ENCODE data around the gene RHOF.
A peak's percentile ranks its signal among the peaks of the same experiment; 100 is the strongest.

RHOF gene

GRCh38 chr12:121826318-121827150 is 33.0 kb upstream of the RHOF start (continued):
- TF ChIP-seq TOX (CRISPR knock-in tag; IDR thresholded peaks at IDR 0.05; ENCODE audit: borderline replicate concordance) (no peak), RARB (CRISPR knock-in tag; IDR thresholded peaks at IDR 0.05) (no peak), ZFP30 (CRISPR knock-in tag; IDR thresholded peaks at IDR 0.05) (no peak), ZNF70 (CRISPR knock-in tag; IDR thresholded peaks at IDR 0.05) (no peak), SNAI2 (CRISPR knock-in tag; IDR thresholded peaks at IDR 0.05) (no peak), ZFP3 (CRISPR knock-in tag; IDR thresholded peaks at IDR 0.05) (no peak)
- TF ChIP-seq, protein P1, sequence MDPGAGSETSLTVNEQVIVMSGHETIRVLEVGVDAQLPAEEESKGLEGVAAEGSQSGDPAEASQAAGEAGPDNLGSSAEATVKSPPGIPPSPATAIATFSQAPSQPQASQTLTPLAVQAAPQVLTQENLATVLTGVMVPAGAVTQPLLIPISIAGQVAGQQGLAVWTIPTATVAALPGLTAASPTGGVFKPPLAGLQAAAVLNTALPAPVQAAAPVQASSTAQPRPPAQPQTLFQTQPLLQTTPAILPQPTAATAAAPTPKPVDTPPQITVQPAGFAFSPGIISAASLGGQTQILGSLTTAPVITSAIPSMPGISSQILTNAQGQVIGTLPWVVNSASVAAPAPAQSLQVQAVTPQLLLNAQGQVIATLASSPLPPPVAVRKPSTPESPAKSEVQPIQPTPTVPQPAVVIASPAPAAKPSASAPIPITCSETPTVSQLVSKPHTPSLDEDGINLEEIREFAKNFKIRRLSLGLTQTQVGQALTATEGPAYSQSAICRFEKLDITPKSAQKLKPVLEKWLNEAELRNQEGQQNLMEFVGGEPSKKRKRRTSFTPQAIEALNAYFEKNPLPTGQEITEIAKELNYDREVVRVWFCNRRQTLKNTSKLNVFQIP (CRISPR knock-in tag; IDR thresholded peaks at IDR 0.05; ENCODE audit: borderline replicate concordance, low read depth) = no peak

- ATAC-seq = no peak
Measured at GRCh38 chr12:121825041-121825523, 31.6 kb upstream of the RHOF start.

DNA sequence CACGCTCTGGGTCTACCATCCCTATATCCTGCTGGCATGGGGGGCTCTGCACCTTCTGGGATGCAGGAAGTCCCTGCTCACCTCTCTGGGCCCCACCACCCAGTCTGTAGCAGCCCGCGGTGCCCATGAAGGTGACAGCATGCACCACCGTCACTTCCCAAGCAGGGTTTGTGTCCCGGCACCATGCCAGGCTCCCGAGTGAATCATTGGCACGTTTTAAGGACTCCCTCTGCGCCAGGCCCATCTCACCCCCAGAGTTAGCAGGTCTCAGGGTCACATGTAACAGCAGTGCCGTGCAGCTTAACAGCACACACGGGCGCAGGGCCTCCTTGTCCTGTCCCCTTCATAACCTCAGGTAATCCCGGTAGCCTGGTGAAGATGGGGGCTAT is 30.2 kb upstream of the RHOF start:
- no peak for ATAC-seq
- TF ChIP-seq SNAI2 (CRISPR knock-in tag; IDR thresholded peaks at IDR 0.05) (no peak), RARB (CRISPR knock-in tag; IDR thresholded peaks at IDR 0.05) (no peak), ZNF565 (CRISPR knock-in tag; conservative IDR thresholded peaks at IDR 0.05; ENCODE audit: low read depth) (no peak), TCF4 (CRISPR knock-in tag; IDR thresholded peaks at IDR 0.05; ENCODE audit: borderline replicate concordance) (no peak), PATZ1 (CRISPR knock-in tag; IDR thresholded peaks at IDR 0.05; ENCODE audit: borderline replicate concordance) (no peak)

More at GRCh38 chr12:121825041-121825523, 31.6 kb upstream of the RHOF start:
- TF ChIP-seq TOX (CRISPR knock-in tag; IDR thresholded peaks at IDR 0.05; ENCODE audit: borderline replicate concordance) (no peak), ZFP3 (CRISPR knock-in tag; IDR thresholded peaks at IDR 0.05) (no peak), ZNF565 (CRISPR knock-in tag; conservative IDR thresholded peaks at IDR 0.05; ENCODE audit: low read depth) (no peak), ZNF70 (CRISPR knock-in tag; IDR thresholded peaks at IDR 0.05) (no peak), CSDC2 (CRISPR knock-in tag; IDR thresholded peaks at IDR 0.05) (no peak), RARB (CRISPR knock-in tag; IDR thresholded peaks at IDR 0.05) (no peak)
- TF ChIP-seq, protein P1 (CRISPR knock-in tag; IDR thresholded peaks at IDR 0.05; ENCODE audit: borderline replicate concordance, low read depth) = no peak

GRCh38 chr12:121823101-121823726 is 29.7 kb upstream of the RHOF start:
- no peak for TF ChIP-seq ZFP3 (CRISPR knock-in tag; IDR thresholded peaks at IDR 0.05)
- TF ChIP-seq, protein P1 (CRISPR knock-in tag; IDR thresholded peaks at IDR 0.05; ENCODE audit: borderline replicate concordance, low read depth) = no peak
- TF ChIP-seq ZC3H10 (CRISPR knock-in tag; IDR thresholded peaks at IDR 0.05) = no peak
- no peak for TF ChIP-seq GLIS3 (CRISPR knock-in tag; IDR thresholded peaks at IDR 0.05)
- TF ChIP-seq ZNF8 (CRISPR knock-in tag; IDR thresholded peaks at IDR 0.05) = no peak
- no peak for TF ChIP-seq ZFP30 (CRISPR knock-in tag; IDR thresholded peaks at IDR 0.05)
- TF ChIP-seq PPARA (CRISPR knock-in tag; IDR thresholded peaks at IDR 0.05; ENCODE audit: borderline replicate concordance) = no peak
- TF ChIP-seq TOX (CRISPR knock-in tag; IDR thresholded peaks at IDR 0.05; ENCODE audit: borderline replicate concordance) = no peak
- no peak for TF ChIP-seq CREB5 (CRISPR knock-in tag; IDR thresholded peaks at IDR 0.05; ENCODE audit: low read depth)
- no peak for TF ChIP-seq SNAI2 (CRISPR knock-in tag; IDR thresholded peaks at IDR 0.05)
- TF ChIP-seq BACH2 (CRISPR knock-in tag; IDR thresholded peaks at IDR 0.05; ENCODE audit: borderline replicate concordance) = no peak
- TF ChIP-seq OSR1 (CRISPR knock-in tag; IDR thresholded peaks at IDR 0.05) = no peak
- no peak for TF ChIP-seq CSDC2 (CRISPR knock-in tag; IDR thresholded peaks at IDR 0.05)
- no peak for TF ChIP-seq ARNTL (CRISPR knock-in tag; IDR thresholded peaks at IDR 0.05; ENCODE audit: borderline replicate concordance, low read depth)
- TF ChIP-seq ISL1 (CRISPR knock-in tag; IDR thresholded peaks at IDR 0.05) = no peak
- no peak for TF ChIP-seq ESRRG (CRISPR knock-in tag; IDR thresholded peaks at IDR 0.05)
- TF ChIP-seq ZNF70 (CRISPR knock-in tag; IDR thresholded peaks at IDR 0.05) = no peak
- 0 out of 3 replicates have a peak, but pooled peaks have one; percentile 24 for ATAC-seq

All from SK-N-SH treated with all-trans-retinoic acid at 6 μM for 48 hours (cell line).